ENCODE measurements around the gene KIF3A.

Gene KIF3A

GRCh38 chr5:132754947-132755346, 17.6 kb upstream of the KIF3A start:
- no peak overlapping the region for H2AFZ ChIP-seq (ENCODE audit: low read length)
- no peak for DNase-seq
- TF ChIP-seq EZH2phosphoT487 (IDR thresholded peaks at IDR 0.05; ENCODE audit: low read length) (no peak), EZH2 (optimal IDR thresholded peaks at IDR 0.05; ENCODE audit: low read depth, low read length) (no peak)
- TF ChIP-seq, protein P1, sequence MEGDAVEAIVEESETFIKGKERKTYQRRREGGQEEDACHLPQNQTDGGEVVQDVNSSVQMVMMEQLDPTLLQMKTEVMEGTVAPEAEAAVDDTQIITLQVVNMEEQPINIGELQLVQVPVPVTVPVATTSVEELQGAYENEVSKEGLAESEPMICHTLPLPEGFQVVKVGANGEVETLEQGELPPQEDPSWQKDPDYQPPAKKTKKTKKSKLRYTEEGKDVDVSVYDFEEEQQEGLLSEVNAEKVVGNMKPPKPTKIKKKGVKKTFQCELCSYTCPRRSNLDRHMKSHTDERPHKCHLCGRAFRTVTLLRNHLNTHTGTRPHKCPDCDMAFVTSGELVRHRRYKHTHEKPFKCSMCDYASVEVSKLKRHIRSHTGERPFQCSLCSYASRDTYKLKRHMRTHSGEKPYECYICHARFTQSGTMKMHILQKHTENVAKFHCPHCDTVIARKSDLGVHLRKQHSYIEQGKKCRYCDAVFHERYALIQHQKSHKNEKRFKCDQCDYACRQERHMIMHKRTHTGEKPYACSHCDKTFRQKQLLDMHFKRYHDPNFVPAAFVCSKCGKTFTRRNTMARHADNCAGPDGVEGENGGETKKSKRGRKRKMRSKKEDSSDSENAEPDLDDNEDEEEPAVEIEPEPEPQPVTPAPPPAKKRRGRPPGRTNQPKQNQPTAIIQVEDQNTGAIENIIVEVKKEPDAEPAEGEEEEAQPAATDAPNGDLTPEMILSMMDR (IDR thresholded peaks at IDR 0.05; ENCODE audit: low read length), result no peak

DNA sequence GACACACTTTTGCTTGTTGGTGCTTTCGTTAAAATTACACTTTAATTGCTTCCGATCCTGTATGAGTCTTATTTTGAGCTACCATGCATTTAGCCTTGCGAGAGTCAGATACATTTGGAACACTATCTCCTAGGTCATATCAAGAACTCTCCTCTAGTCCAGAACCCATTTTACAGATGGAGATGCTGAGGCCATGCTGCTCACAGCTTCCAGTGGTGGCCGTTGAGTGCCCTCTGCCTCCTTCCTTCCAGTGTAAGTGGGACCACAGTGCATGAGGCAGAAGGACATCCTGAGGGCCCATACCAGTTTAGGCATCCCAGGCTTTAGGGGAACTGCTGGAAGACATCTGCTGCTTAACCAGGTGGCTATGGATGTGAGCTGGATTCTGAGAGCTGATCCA, 16.8 kb upstream of the KIF3A start:
- H3K27me3 ChIP-seq (replicated peaks; ENCODE audit: insufficient read depth, low read length), result no peaks in the 10 kb centered on the region
- no peaks in the 10 kb centered on the region for H3K36me3 ChIP-seq (replicated peaks; ENCODE audit: insufficient read depth, low read length)
- H3K79me2 ChIP-seq (ENCODE audit: low read length), result no peaks in the 10 kb centered on the region
- no peaks in the 10 kb centered on the region for H3K9me2 ChIP-seq (replicated peaks; ENCODE audit: insufficient read depth, low read length)
- H3K4me1 ChIP-seq (ENCODE audit: low read length), result peaks cover 4% of the 10 kb centered on the region; the same call in 1 of the 2 replicates
- DNase-seq, result no peak
- TF ChIP-seq, protein P1 (IDR thresholded peaks at IDR 0.05; ENCODE audit: low read length), result no peak
- no peak for TF ChIP-seq EZH2 (optimal IDR thresholded peaks at IDR 0.05; ENCODE audit: low read depth, low read length)
- TF ChIP-seq EZH2phosphoT487 (IDR thresholded peaks at IDR 0.05; ENCODE audit: low read length), result no peak
- no peak overlapping the region for H3K4me3 ChIP-seq (ENCODE audit: low read length)
- H2AFZ ChIP-seq (ENCODE audit: low read length), result no peak overlapping the region
- no peaks in the 10 kb centered on the region for H4K20me1 ChIP-seq (ENCODE audit: insufficient read depth, low read length)
- H3K9me3 ChIP-seq (replicated peaks; ENCODE audit: insufficient read depth, low read length), result no peaks in the 10 kb centered on the region
- no peaks in the 10 kb centered on the region for H3F3A ChIP-seq (ENCODE audit: insufficient read depth, low read length)
- no peak overlapping the region for H3K9ac ChIP-seq (ENCODE audit: low read length)
- no peak overlapping the region for H3K4me2 ChIP-seq (ENCODE audit: low read depth, low read length)
- H3K27ac ChIP-seq (ENCODE audit: low read length), result no peak overlapping the region

More at GRCh38 chr5:132754947-132755346, 17.6 kb upstream of the KIF3A start:
- Histone ChIP-seq H3K27me3 (replicated peaks; ENCODE audit: insufficient read depth, low read length) (no peaks in the 10 kb centered on the region), H3K4me3 (ENCODE audit: low read length) (no peak overlapping the region), H3K9me3 (replicated peaks; ENCODE audit: insufficient read depth, low read length) (no peaks in the 10 kb centered on the region), H3K36me3 (replicated peaks; ENCODE audit: insufficient read depth, low read length) (no peaks in the 10 kb centered on the region), H3K27ac (ENCODE audit: low read length) (no peak overlapping the region), H3K4me2 (ENCODE audit: low read depth, low read length) (no peak overlapping the region), H4K20me1 (ENCODE audit: insufficient read depth, low read length) (no peaks in the 10 kb centered on the region), H3F3A (ENCODE audit: insufficient read depth, low read length) (no peaks in the 10 kb centered on the region), H3K4me1 (ENCODE audit: low read length) (peaks cover 4% of the 10 kb centered on the region; the same call in 1 of the 2 replicates), H3K79me2 (ENCODE audit: low read length) (no peaks in the 10 kb centered on the region), H3K9me2 (replicated peaks; ENCODE audit: insufficient read depth, low read length) (no peaks in the 10 kb centered on the region), H3K9ac (ENCODE audit: low read length) (no peak overlapping the region)

DNA sequence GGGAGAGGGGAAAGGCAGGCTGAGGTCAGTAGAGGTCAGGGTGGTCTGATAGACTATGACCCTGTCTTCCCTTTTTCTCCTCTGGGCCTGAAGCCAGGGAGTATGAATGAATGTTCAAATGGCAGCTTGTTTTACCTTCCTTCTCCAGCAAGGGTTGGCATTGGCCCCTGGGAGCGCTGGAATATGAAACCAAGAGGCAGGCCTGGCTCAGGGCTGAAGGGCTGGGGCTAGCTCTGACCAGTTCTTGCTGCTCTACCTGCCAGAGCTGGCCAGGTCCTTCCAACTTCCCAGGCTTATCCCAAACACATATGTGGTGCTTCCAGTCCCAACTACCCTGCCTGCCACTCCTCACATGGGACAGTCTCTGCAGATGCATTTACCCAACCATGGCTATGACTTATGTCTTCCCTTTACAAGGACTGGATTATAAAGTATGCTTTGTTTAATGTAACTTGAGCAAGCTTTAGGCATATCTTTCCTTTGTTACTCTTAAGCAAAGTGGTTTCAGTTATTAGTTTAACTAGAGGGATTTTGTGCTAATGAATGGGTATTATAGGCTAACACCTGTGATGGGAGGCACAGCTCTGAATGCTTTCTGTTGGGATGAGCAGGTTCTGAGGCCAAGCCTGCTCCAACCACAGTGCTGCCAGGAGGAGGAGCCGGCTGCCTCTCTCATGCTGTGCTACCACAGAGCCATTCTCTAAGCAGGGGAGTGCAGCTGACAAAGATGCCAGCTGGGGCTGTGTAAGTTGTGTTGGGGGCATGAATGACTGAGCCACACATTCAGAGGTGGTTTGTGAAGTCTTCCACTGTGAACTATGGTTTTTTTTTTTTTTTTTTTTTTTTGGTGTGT, 16.0 kb upstream of the KIF3A start:
- Histone ChIP-seq H2AFZ (ENCODE audit: low read length) (no peak overlapping the region), H3K4me3 (ENCODE audit: low read length) (no peak overlapping the region), H3K36me3 (replicated peaks; ENCODE audit: insufficient read depth, low read length) (no peaks in the 10 kb centered on the region), H3K9ac (ENCODE audit: low read length) (no peak overlapping the region), H3K27ac (ENCODE audit: low read length) (peak overlapping the region; percentile 11; the same call in 1 of the 2 replicates), H3K4me1 (ENCODE audit: low read length) (peaks cover 4% of the 10 kb centered on the region; the same call in 1 of the 2 replicates), H3F3A (ENCODE audit: insufficient read depth, low read length) (no peaks in the 10 kb centered on the region), H4K20me1 (ENCODE audit: insufficient read depth, low read length) (no peaks in the 10 kb centered on the region), H3K9me2 (replicated peaks; ENCODE audit: insufficient read depth, low read length) (no peaks in the 10 kb centered on the region), H3K4me2 (ENCODE audit: low read depth, low read length) (no peak overlapping the region), H3K79me2 (ENCODE audit: low read length) (no peaks in the 10 kb centered on the region), H3K27me3 (replicated peaks; ENCODE audit: insufficient read depth, low read length) (no peaks in the 10 kb centered on the region), H3K9me3 (replicated peaks; ENCODE audit: insufficient read depth, low read length) (no peaks in the 10 kb centered on the region)
- TF ChIP-seq, protein P1 (IDR thresholded peaks at IDR 0.05; ENCODE audit: low read length), result peak; percentile 17; the same call in 1 of the 2 replicates
- no peak for TF ChIP-seq EZH2 (optimal IDR thresholded peaks at IDR 0.05; ENCODE audit: low read depth, low read length)
- peak; percentile 38 for DNase-seq

Measured in MM.1S (cell line).